ENCODE measurements around the gene SHB.

Gene SHB, protein sequence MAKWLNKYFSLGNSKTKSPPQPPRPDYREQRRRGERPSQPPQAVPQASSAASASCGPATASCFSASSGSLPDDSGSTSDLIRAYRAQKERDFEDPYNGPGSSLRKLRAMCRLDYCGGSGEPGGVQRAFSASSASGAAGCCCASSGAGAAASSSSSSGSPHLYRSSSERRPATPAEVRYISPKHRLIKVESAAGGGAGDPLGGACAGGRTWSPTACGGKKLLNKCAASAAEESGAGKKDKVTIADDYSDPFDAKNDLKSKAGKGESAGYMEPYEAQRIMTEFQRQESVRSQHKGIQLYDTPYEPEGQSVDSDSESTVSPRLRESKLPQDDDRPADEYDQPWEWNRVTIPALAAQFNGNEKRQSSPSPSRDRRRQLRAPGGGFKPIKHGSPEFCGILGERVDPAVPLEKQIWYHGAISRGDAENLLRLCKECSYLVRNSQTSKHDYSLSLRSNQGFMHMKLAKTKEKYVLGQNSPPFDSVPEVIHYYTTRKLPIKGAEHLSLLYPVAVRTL

DNA sequence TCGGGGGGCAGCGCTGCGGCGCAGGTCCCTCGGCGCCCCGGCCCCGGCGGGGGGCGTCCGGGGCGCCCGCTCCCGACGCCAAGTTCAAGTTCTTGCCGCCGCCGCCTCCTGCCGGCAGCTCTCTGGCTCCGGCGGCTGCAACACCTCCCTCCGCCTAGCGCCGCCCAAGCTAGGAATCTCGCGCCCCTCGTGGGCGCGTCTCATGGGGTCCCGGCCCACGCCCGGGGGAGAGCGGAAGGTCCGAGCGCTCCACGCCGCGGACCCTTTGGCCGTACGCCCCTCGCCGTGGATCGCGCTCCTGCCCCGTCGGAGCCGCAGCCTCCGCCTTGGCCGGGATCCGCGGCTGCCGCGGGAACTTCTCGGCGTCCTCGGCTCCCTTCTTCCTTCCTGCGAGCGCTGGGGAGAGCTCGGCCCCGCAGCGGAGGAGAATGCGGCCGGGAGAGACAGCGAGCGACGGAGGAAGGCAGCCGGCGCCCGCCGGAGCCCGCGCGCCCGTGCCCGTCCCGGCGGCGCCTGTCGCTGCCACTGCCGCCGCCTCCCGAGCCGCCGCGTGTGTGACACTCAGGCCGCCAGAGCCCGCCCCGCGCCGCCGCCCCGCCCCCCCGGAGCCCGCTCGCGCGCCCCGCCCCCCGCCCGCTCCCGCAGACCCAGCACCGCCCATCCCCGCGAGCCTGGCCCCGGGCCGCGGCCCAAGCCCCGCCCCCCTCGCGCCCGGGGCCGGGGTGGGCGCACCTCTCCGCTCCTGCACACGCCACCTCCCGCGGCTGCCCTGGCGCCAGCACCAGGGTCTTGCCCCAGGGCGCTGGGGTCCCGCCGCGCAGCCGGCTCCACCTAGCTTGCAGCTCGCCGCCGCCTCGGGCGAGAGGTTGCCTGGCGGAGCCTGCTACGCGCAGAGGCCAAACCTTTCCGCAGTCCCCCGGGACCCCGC, at the start of gene SHB:
TSS of gene SHB (minus strand) at position 527 of the 928 bp plus-strand sequence. CDS start 582 bp downstream, outside the sequence.
- DNase-seq = peak in 54 of 56 donors; percentile 45 to 91 (median 78)

DNA sequence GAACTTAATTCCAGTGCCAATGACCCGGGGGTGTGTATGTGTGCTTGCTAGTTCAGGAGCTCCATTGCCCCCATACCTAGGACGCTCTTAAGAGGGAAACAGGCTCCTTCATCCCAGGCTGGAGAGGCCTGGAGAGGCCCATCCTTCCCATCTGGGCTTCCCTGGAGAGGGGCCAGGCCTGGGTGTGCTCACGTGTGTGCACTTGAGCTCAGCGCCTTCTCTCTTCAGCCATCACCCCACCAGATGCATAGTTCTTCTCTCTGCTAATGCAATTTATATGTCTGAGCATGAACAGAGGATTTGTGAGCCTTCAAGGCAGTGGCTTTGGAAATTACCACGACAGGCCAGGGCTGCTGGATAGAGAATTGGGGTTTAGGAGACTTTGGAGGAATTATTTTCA, 48.6 kb upstream of the SHB start:
- DNase-seq = no peak

- no peak for DNase-seq
Measured at GRCh38 chr9:38114905-38115304, 45.9 kb upstream of the SHB start.

GRCh38 chr9:38112456-38112855, 43.4 kb upstream of the SHB start:
- no peak for DNase-seq

DNA sequence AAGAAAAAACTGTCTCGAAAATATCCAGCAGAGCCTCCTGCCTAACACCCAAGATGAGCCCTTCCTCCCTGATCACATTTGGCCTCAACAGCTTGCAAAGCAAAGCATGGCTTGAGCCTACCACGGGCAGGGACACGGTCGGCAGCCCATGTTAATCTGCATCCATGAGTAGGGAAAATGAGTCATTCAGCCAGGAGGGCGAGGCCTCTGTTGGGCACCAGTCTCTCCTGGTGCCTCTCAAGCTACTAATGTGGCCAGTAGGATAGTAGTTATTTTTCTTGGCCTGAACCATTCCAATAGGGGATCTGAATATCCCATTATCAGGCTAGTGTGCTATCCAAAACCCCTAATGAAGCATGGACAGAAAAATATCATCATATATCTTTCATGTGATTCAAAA, 43.0 kb upstream of the SHB start:
- no peak for DNase-seq

DNA sequence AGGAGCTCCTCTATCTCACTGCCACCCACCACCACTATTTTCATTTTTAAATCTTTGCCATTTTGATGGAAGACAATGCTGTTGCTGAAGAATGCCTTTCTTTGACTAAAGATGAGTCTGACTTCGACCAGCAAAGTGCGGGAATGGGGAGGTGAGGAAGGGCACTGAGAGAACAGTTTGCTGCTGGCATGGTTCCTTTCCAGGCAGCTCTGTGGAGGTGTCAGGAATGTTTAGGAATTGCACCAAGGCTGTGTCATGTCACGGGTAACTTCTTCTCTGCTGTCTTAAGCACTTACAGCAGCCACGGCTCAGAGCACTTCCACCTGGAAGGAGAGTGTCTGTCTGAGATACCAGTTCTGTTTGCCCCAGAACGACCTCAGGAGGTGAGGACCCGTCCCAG, 41.4 kb upstream of the SHB start:
- DNase-seq = no peak

GRCh38 chr9:38109601-38110000, 40.6 kb upstream of the SHB start:
- no peak for DNase-seq

- peak in 4 of 56 donors; percentile 2 to 12 (median 3) for DNase-seq
Measured at GRCh38 chr9:38108326-38108725, 39.3 kb upstream of the SHB start.

DNA sequence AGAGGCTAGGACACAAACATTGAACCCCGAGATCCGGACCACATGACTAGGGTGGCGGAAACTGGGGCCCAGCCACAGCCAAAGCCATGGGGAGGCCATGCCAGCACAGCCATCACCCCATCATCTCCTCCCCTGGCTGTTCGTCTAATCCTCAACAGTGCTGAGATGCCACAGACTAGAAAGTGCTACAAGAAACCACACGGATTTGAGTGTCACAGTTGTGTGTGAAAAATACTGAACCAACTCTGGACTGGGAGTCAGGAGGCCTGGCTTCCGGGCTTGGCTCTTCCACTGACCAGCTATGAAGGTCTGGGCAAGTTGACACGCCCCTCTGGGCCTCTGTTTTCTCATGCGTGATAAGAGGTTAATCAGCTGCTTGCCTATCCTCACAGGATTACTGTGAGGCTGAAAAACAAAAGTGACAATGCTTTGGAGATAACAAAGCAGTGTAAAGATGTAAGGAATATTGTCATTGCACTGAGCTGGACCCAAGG, 38.8 kb upstream of the SHB start:
- DNase-seq = no peak

DNA sequence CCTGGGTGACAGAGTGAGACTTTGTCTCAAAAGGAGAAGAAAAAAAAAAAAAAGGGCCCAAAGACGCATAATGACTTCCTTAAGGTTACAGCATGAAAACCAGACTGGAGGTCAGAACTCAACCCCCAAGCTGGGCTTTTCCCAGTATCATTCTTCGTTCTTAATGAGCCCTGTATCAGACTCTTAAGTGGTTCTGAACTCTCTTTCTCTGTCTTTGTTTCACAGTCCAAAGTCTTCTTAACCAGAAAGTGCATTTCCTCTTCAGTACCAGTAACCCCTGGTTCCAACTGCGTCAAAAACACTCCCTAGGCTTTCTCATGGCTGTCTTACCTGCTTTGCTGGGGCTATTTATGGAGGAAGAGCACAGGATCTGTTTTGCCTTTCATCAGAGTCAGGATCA, 38.4 kb upstream of the SHB start:
- no peak for DNase-seq

DNA sequence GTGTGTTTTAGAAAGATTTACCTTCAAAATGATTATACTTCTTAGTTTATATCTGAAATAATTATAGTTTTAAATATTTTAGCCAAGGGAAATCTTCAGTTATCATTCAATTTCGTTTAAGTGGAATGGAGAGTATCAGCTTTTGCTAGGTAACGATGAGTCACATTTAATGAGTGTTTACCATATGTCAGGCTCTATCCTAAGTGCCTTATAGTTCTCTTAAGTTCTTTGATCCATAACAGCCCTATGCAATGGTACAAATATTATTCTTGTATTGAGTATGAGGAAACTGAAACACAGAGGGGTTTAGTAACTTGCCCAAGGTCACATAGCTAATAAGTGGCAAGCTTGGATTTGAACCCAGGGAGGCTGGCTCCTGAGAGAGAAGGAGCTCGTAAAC, 37.5 kb upstream of the SHB start:
- DNase-seq = no peak

GRCh38 chr9:38103340-38103739, 34.3 kb upstream of the SHB start:
- no peak for DNase-seq

DNA sequence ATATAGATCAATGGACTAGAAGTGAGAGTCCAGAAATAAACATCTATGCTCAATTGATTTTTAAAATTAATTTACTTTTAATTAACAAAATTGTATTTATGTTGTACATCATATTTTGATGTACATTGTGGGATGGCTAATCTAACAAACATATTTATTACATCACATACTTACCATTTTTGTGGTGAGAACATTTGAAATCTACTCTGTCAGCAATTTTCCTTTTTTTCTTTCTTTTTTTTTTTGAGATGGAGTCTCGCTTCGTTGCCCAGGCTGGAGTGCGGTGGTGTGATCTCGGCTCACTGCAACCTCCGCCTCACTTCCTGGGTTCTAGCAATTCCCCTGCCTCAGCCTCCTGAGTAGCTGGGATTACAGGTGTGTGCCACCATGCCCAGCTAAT, 32.4 kb upstream of the SHB start:
- DNase-seq = no peak

DNA sequence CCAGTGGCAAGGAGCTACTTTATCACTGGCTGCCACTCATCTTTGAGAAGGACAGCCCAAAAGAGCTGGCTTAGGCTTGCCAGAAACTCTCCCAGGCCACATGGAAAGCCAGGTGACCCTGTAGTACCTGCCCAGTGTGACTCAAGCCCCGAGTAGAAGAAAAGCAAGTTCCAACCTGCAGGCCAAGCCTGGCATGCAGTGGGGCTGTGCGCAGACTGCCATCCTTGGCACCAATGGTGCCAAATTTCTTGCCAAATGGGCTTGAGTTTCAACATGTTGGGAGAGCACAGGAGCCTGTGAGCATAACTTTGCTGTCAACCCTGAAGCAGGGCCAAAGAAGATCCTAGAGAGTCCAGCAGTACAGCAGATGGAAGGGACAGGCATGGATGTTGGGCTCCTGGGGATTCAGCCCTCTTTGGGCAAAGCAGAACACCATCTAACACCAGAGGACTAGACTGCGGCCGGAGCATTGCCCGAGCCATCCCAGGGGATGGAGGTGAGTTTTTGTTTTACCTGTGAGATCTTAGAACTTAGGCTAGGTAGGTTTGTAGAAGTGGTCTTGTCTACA, 27.3 kb upstream of the SHB start:
- no peak for DNase-seq

- DNase-seq = no peak
Measured at GRCh38 chr9:38094165-38094564, 25.1 kb upstream of the SHB start.

DNA sequence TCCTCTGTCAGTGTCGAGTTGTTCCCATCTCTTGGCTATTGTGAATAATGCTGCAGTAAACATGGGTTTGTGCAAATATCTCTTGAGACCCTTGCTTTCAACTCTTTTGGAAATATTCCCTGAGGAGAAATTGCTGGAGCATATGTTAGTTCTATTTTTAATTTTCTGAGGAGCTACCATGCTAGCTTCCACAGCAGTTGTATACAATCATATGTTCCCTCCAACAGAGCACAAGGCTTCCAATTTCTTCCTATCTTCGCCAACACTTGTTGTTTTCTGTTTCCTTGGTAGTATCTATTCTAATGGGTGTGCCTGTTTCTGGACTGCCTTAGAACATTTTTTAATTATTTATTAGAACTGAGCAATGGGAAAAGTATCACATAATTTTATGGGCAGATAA, 23.6 kb upstream of the SHB start:
- DNase-seq = no peak

GRCh38 chr9:38092200-38092524, 23.1 kb upstream of the SHB start:
- DNase-seq = no peak

DNA sequence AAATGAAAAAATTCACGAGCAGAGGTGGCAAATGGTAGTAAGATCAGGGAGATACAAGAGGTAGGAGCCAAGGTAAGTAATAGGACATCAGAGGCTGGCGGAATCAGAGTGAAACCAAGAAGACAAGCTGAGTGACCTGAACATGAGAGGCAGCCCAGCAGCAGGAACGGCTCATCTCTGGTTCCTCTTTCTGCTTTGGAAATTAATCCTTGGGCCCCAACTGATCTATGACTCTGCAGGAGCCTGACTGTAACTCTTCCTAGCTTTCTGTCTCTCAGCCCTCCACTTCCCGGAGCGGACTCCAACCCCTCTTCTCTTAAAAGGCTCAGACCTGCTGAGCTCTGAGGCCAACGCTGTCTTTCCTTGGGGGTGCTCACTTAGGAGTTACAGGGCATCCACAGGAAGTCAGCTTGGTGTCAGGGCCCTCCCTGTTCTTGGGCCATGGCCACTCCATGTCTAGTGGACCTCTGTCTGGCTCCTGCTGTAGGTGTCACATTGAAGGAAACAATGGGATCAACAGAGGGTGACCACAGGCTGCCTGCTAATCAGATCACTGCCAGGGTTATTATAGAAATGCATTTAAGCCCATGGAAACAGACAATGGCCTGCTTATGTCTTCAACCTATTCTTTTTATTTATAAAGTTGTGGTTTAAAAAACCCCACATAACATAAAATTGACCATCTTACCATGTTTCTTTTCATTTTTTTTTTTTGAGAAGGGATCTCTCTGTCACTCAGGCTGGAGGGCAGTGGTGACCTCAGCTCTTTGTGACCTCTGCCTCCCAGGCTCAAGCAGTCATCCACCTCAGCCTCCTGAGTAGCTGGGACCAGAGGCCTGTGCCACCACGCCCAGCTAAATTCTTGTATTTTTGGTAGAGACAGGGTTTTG, 22.5 kb upstream of the SHB start:
- no peak for DNase-seq

- DNase-seq = no peak
Measured at GRCh38 chr9:38090170-38090569, 21.1 kb upstream of the SHB start.

DNA sequence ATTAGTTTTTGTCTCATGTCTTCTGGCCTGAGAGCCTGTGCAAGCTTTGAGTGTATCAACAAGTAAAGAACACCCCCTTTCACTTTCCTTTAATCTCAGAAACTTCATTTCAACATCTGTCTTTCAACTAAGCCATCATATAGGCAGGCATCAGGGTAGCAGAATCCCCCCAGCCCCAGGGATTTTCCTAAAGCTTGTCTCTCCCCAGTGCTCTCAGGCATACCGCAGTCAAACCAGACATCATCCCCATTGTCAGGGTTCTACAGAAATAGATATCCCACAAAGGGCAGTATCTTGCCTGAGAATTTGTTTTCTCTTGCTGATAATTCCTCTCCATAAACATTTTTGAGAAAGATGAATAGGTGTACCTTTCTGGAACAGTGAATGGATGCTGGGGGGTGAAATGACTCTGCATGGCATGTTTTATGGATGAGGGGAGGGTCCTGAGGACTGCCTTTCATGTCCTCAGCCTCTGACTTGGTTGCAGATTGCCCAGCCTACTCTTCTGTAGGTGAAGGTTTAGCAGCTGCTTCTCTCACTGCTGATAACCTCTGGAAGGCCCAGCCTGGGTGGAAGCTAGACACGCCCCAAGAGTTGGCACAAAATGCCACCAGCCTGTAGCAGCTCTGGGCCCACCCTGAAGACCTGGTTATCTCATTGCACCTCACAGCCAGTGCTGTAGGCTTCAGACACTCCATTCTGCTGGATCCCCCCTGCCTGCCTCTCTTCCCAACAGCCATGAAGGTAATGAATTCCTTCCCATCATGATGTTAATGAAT, 20.5 kb upstream of the SHB start:
- no peak for DNase-seq
